K562 (cell line): ENCODE measurements around the gene DNAAF6. TPM values are rescaled to one million over a fixed set of nuclear protein-coding genes. Genes with fewer than 3 reads are reported as not detected.

ENCODE experiments used
- ATAC-seq: fragments of 200-7000 bp; cut with Tn5 transposase; 3 replicates; pipeline ENCODE4 v1.9.1; 2020; ENCODE audit warnings: moderate library complexity
- BruUV-seq: library from RNA; stranded (reverse); fragments of 400-500 nt; replicated peaks from 2 replicates; lab custom pipeline; 2021; lab: Mats Ljungman, UMichigan
- CTCF ChIA-PET: fragments of 300-600 bp; formaldehyde crosslinking; extraction: SDS; loops from one replicate; lab custom pipeline; 2021; ENCODE audit warnings: low intra/inter-chr PET ratio; lab: Yijun Ruan, JAX
- POLR2A ChIA-PET: fragments of 300-600, 350-650 bp; sonication (Branson Sonifier 250); formaldehyde crosslinking; extraction: SDS; loops from one replicate; lab custom pipeline; 2021; ENCODE audit warnings: antibody characterized with exemption, inconsistent platforms; lab: Yijun Ruan, JAX
- DNase-seq, 4 experiments: peaks; one replicate each; pipeline versions ENCODE4 v3.0.0 to v3.0.0-alpha.2; 2011 to 2018; ENCODE audit warnings: low spot score in 3 of 4, mixed read lengths in 3 of 4; ENCODE audit errors: extremely low read depth in 1 of 4
- FAIRE-seq: peaks from 2 replicates; lab custom pipeline; 2011; peaks lifted over from hg19 to GRCh38; lab: Jason Lieb, UNC
- H2AFZ ChIP-seq: 2 replicates; pipeline ENCODE4 v1.6.0; 2011; ENCODE audit warnings: low read depth, low read length, control low read depth, inconsistent platforms
- H3K27ac ChIP-seq: fragments of 200-600 bp; 3 replicates; pipeline ENCODE4 v1.8.0; 2011; ENCODE audit warnings: low read depth, mild to moderate bottlenecking, control low read depth, inconsistent platforms, low read length, moderate library complexity, mixed read lengths; ENCODE audit errors: extremely low read depth
- H3K27me3 ChIP-seq, 2 experiments: fragments of 300-600 bp in 1 of 2; 2 replicates in 1 of 2; 3 replicates in 1 of 2; pipeline versions ENCODE4 v1.6.0 to v1.8.0; 2011; ENCODE audit warnings: inconsistent platforms in 2 of 2, low read length in 2 of 2, mild to moderate bottlenecking in 1 of 2, mixed read lengths in 1 of 2, moderate library complexity in 1 of 2; ENCODE audit not compliant: control insufficient read depth in 2 of 2, insufficient read depth in 2 of 2
- H3K36me3 ChIP-seq: fragments of 300-600 bp; 3 replicates; pipeline ENCODE4 v1.8.0; 2011; ENCODE audit warnings: mild to moderate bottlenecking, low read length, inconsistent platforms; ENCODE audit not compliant: control insufficient read depth, insufficient read depth
- H3K4me1 ChIP-seq, 2 experiments: fragments of 200-600 bp in 1 of 2; replicated peaks in 1 of 2; 2 replicates in 1 of 2; 3 replicates in 1 of 2; pipeline versions ENCODE4 v1.5.1 to v1.8.0; 2011; ENCODE audit warnings: inconsistent platforms in 2 of 2, low read length in 2 of 2, mild to moderate bottlenecking in 1 of 2, mixed read lengths in 1 of 2, moderate library complexity in 1 of 2; ENCODE audit not compliant: control insufficient read depth in 2 of 2, insufficient read depth in 2 of 2
- H3K4me2 ChIP-seq: 2 replicates; pipeline ENCODE4 v1.6.1; 2011; ENCODE audit warnings: low read length, control low read depth, inconsistent platforms, mixed read lengths; ENCODE audit not compliant: insufficient read depth
- H3K4me3 ChIP-seq: fragments of 200-600 bp; sonication (generic), shearing (Covaris generic); 2 replicates; pipeline ENCODE4 v1.5.1; 2016; ENCODE audit warnings: control low read depth, inconsistent platforms
- H3K79me2 ChIP-seq: fragments of 200-600 bp; 3 replicates; pipeline ENCODE4 v1.8.0; 2011; ENCODE audit warnings: low read length, inconsistent platforms; ENCODE audit not compliant: control insufficient read depth, insufficient read depth
- H3K9ac ChIP-seq, 2 experiments: 2 replicates each; pipeline versions ENCODE4 v1.6.0 to v1.6.1; 2011; ENCODE audit warnings: low read depth in 2 of 2, low read length in 2 of 2, control low read depth in 1 of 2, inconsistent platforms in 1 of 2, mild to moderate bottlenecking in 1 of 2, mixed read lengths in 1 of 2; ENCODE audit not compliant: insufficient read depth in 1 of 2
- H3K9me1 ChIP-seq: one replicate; pipeline ENCODE4 v1.6.0; 2011; ENCODE audit warnings: inconsistent platforms, mild to moderate bottlenecking, low read length, moderate library complexity; ENCODE audit not compliant: control insufficient read depth, insufficient read depth
- H3K9me3 ChIP-seq: replicated peaks from 2 replicates; pipeline ENCODE4 v1.5.1; 2011; ENCODE audit warnings: low read depth, low read length, inconsistent platforms; ENCODE audit not compliant: control insufficient read depth, insufficient read depth
- H4K20me1 ChIP-seq: replicated peaks from 2 replicates; pipeline ENCODE4 v1.6.1; 2011; ENCODE audit warnings: low read length, inconsistent platforms, mixed read lengths; ENCODE audit not compliant: control insufficient read depth, insufficient read depth
- ARID1B ChIP-seq: fragments of 450-650 bp; IDR thresholded peaks from 2 replicates; pipeline ENCODE4 v1.6.1; 2016; ENCODE audit warnings: antibody characterized with exemption, mild to moderate bottlenecking, inconsistent platforms
- C11orf30 ChIP-seq: fragments of 450-650 bp; IDR thresholded peaks from 2 replicates; pipeline ENCODE4 v1.6.1; 2016; ENCODE audit warnings: low read depth, mild to moderate bottlenecking
- CBFA2T3 ChIP-seq: fragments of 450-650 bp; IDR thresholded peaks from 2 replicates; pipeline ENCODE4 v1.6.1; 2017
- CXXC5 ChIP-seq: fragments of 250-450 bp; sonication (Bioruptor Pico); IDR thresholded peaks from 2 replicates; pipeline ENCODE4 v1.8.0; 2022; ENCODE audit warnings: inconsistent platforms, mild to moderate bottlenecking, moderate library complexity
- DPF2 ChIP-seq: fragments of 450-650 bp; IDR thresholded peaks from 2 replicates; pipeline ENCODE4 v1.6.1; 2016
- MAFG ChIP-seq: fragments of 450-650 bp; conservative IDR thresholded peaks from 2 replicates; pipeline ENCODE4 v1.6.1; 2016; ENCODE audit warnings: missing genetic modification characterization, missing compliant biosample characterization
- NFE2 ChIP-seq: IDR thresholded peaks from 2 replicates; pipeline ENCODE4 v1.6.1; 2014; ENCODE audit warnings: antibody characterized with exemption, low read depth
- PBX2 ChIP-seq, 2 experiments: IDR thresholded peaks in 1 of 2; conservative IDR thresholded peaks in 1 of 2; 2 replicates each; pipeline ENCODE4 v1.6.1; 2016; ENCODE audit warnings: low read depth in 2 of 2, mild to moderate bottlenecking in 1 of 2, missing compliant biosample characterization in 1 of 2, missing genetic modification characterization in 1 of 2, moderate library complexity in 1 of 2
- PRDM10 ChIP-seq: fragments of 450-650 bp; IDR thresholded peaks from 2 replicates; pipeline ENCODE4 v1.6.1; 2018; ENCODE audit not compliant: partially characterized antibody
- RNF2 ChIP-seq: sonication (generic); IDR thresholded peaks from 2 replicates; pipeline ENCODE4 v1.6.1; 2016
- SMARCE1 ChIP-seq: fragments of 450-650 bp; IDR thresholded peaks from 2 replicates; pipeline ENCODE4 v1.7.1; 2016; ENCODE audit warnings: mild to moderate bottlenecking
- SOX6 ChIP-seq: fragments of 450-650 bp; IDR thresholded peaks from 2 replicates; pipeline ENCODE4 v1.6.1; 2014; ENCODE audit warnings: mild to moderate bottlenecking
- USF1 ChIP-seq: sonication (generic); formaldehyde crosslinking; IDR thresholded peaks from 2 replicates; pipeline ENCODE4 v1.9.0; 2022; ENCODE audit warnings: mild to moderate bottlenecking, missing genetic modification reagents
- ZNF12 ChIP-seq: sonication (generic); formaldehyde crosslinking; IDR thresholded peaks from 2 replicates; pipeline ENCODE4 v1.4.0; 2020; ENCODE audit warnings: mild to moderate bottlenecking, missing genetic modification reagents
- ZSCAN32 ChIP-seq: fragments of 450-650 bp; formaldehyde crosslinking; IDR thresholded peaks from 2 replicates; pipeline ENCODE4 v1.4.0; 2020; ENCODE audit warnings: mild to moderate bottlenecking, moderate library complexity
- WGBS: fragments of 100-300 bp; shearing (Covaris generic); methylation state at CpG from one replicate; pipeline ENCODE4 v1.1.6; 2016; ENCODE audit warnings: low coverage, mixed read lengths; ENCODE audit not compliant: insufficient coverage; ENCODE audit errors: missing lambda C conversion rate; 5-methylcytosine and 5-hydroxymethylcytosine counted together
- in situ Hi-C: fragments of 300-500 bp; cut with MboI; formaldehyde crosslinking; loops from 4 replicates; pipeline ENCODE4 v1.15.0; 2018; ENCODE audit warnings: inconsistent platforms, mixed read lengths
- intact Hi-C: fragments of 100-400 bp; cut with micrococcal nuclease; formaldehyde crosslinking; loops from 2 replicates; pipeline ENCODE4 v1.14.2; 2022
- polyA plus RNA-seq, 8 experiments: library from polyadenylated mRNA; depleted of rRNA in 4 of 8; stranded (reverse) in 5 of 8; unstranded in 3 of 8; fragments of >200 nt; fragmentation: Nextera tagmentation in 2 of 8; fragmentation: Illumina TruSeq in 1 of 8; extraction: Ambion mirVana in 2 of 8; extraction: Trizol in 1 of 8; gene quantifications; 2 replicates each; pipeline versions ENCODE4 v1.2.1 to v1.2.3, GENCODE V29; 2011 to 2014; ENCODE audit warnings: inconsistent platforms in 1 of 8, missing spikeins in 1 of 8
- total RNA-seq, 7 experiments: library from RNA; depleted of rRNA in 6 of 7; stranded (reverse); fragments of >200 nt in 6 of 7; fragmentation: Illumina TruSeq in 2 of 7; extraction: Trizol in 2 of 7; gene quantifications; 2 replicates each; pipeline versions ENCODE4 v1.2.1 to v1.2.3, GENCODE V29; 2011 to 2021; ENCODE audit warnings: low replicate concordance in 1 of 7

The DNAAF6 gene
- total and polyA plus RNA-seq, 9 of the 15 experiments (the other 6 are each of a cell fraction or from before 2014, with no cell fraction given): 0.04 to 0.17 (median 0.14) TPM; not detected in 4

GRCh38 chrX:107227780-107228485 is 21.5 kb downstream of the DNAAF6 start (continued):
- TF ChIP-seq PRDM10: no peak
- TF ChIP-seq ZNF12 (CRISPR knock-in tag): no peak
- TF ChIP-seq RNF2: no peak

- H3K4me3 ChIP-seq: no peak overlapping the region
- in situ Hi-C loops (no loop called here), intact Hi-C loops (no loop called here)
- ChIA-PET POLR2A (interaction anchor here (0.9 kb wide), 1 partner anchor 21 kb away, joined by 4 read pairs; no protein-coding TSS in a partner anchor), CTCF (no interaction called here)
- BruUV-seq: no TSS peak
- no peak overlapping the region for H3K9ac ChIP-seq
- H3K79me2 ChIP-seq: no peaks in the 10 kb centered on the region
- no peaks in the 10 kb centered on the region for H3K27me3 ChIP-seq
- no peaks in the 10 kb centered on the region for H3K9me1 ChIP-seq
- H2AFZ ChIP-seq: no peak overlapping the region
- H3K4me1 ChIP-seq: peaks cover 0 to 5% of the 10 kb centered on the region in 2 experiments; a peak in 2 of 5 replicates
- DNase-seq: peak in 1 of 4 experiments; percentile 36
- H4K20me1 ChIP-seq: no peaks in the 10 kb centered on the region
- no peak overlapping the region for H3K27ac ChIP-seq
- no peak overlapping the region for H3K4me2 ChIP-seq
- H3K36me3 ChIP-seq: no peaks in the 10 kb centered on the region
- peak; percentile 83 for ATAC-seq
- H3K9me3 ChIP-seq: no peaks in the 10 kb centered on the region
- 0% methylated on average over 2 of the region's 2 CpGs for WGBS
- FAIRE-seq: peak; percentile 67
- peak; percentile 34; the same call in 1 of the 2 replicates for TF ChIP-seq ARID1B
- peak; percentile 74 for TF ChIP-seq NFE2
- peak; percentile 74 for TF ChIP-seq DPF2
- TF ChIP-seq PBX2 (CRISPR knock-in tag; IDR thresholded peaks at IDR 0.05; ENCODE audit: low read depth): no peak
- TF ChIP-seq PBX2 (tag; conservative IDR thresholded peaks at IDR 0.05; ENCODE audit: low read depth): 0 out of 2 replicates have a peak, but pooled peaks have one; percentile 39
- 0 out of 2 replicates have a peak, but pooled peaks have one; percentile 14 for TF ChIP-seq SOX6
- TF ChIP-seq ZSCAN32 (CRISPR knock-in tag): no peak
- 0 out of 2 replicates have a peak, but pooled peaks have one; percentile 10 for TF ChIP-seq CXXC5 (CRISPR knock-in tag)
- peak; percentile 44; the same call in 1 of the 2 replicates for TF ChIP-seq SMARCE1
- TF ChIP-seq USF1 (CRISPR knock-in tag): no peak
- TF ChIP-seq MAFG (tag): peak; percentile 47; the same call in 1 of the 2 replicates
- peak; percentile 21; the same call in 1 of the 2 replicates for TF ChIP-seq C11orf30
- TF ChIP-seq CBFA2T3: peak; percentile 14; the same call in 1 of the 2 replicates
These were observed 22.0 kb downstream of the DNAAF6 start for GRCh38 chrX:107228486-107228819.
